Stimulated activated CD8-positive, alpha-beta memory T cell treated with anti-CD3 and anti-CD28 coated beads, Interleukin-12 subunit alpha, Interleukin-12 subunit beta, amount 100 ng/mL, for 1 hour (primary cell): ENCODE data around the gene CCSER1.
"Not testable (repeated sequence)": the region's sequence is repeated elsewhere in the genome, so short reads cannot be mapped to it uniquely, and the experiment has no call there.

ENCODE experiments used
- DNase-seq: peaks from one replicate; pipeline ENCODE4 v3.0.0-alpha.2; 2020; ENCODE audit warnings: low read depth

Gene CCSER1

DNA sequence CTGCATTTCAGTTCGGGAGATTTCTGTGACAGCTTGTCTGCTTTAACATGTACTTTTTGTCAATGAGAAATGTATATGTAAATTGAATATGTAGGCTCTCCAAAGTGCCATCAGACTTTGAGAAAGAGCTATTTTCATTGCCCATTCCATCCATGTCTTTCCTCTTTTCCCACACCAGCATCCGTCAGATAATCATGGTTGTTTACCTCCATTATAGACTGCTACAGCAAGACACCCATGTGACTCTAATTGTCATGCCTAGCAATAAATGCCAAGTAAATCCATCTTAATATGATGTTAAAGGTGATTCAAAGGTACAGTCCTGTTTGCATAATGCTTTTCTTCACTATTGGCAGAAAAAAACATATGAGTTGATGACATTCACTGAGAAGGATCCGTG lies 1157.3 kb downstream of the CCSER1 start:
- no peak for DNase-seq

DNA sequence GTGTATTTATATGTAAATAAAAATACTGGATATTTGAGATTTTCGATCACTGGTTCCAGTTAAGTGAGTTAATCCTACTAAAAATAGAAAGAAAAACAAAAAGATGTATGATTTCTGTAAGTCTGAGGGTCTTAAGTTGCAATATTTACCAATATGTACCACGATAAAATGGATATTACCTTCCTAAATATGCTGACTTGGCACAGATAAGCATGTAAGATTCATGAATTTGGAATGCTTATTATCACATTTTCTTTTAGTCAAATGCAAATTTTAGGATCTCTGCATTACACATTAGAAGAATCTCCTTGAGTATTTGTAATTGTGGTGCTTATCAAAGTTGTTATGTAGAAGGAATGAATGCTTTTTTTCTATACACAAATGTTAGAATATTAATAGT lies 1158.3 kb downstream of the CCSER1 start:
- no peak for DNase-seq

- no peak for DNase-seq
These were observed 1161.6 kb downstream of the CCSER1 start for GRCh38 chr4:91288702-91289311.

DNA sequence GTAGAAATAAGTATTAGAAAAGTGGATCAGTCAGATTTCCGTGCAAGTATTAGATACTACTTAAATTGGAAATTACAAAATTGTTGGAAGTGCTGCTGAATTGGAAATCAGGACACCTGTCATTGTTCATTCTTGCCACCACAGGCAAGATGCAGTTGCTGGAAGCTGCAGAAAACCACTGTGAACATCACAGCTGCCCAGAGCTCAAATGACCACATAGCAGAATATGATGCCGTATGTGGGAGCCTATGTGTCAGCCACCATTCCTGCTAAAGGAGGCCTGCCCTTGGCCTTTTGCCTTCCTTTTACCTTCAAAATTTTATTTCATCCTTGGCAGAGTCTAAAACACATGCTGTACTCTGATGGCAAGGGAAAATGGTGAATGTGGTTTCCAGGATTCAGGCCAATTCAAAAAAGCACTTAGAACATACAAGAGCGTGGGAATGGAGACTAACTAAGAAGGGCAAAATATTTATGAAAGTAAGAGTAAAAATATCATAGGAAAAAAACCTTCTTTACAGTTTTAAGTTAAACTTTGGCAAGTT lies 1171.0 kb downstream of the CCSER1 start:
- DNase-seq = no peak

- DNase-seq = no peak
These were observed 1171.6 kb downstream of the CCSER1 start for GRCh38 chr4:91298824-91299223.

DNA sequence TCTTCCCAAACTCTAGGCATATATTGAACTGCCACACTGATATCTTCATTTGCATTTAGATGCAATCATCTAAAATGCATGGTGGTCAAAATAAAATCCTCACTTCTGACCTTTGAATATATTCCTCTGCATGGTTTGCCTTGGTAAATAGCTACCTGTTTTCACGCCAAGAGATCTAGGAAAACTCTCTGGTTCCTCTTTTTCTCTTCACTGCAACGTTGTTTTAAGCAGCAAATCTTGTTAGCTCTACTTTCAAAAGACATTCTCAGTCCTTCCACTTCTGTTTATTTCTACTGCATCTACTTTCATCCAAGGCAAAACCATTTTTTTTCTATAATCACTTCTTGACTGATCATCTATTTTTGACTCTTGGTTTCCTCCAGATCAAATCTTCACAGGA lies 1174.9 kb downstream of the CCSER1 start:
- DNase-seq = no peak

GRCh38 chr4:91304292-91304691 lies 1177.1 kb downstream of the CCSER1 start:
- DNase-seq = no peak

DNA sequence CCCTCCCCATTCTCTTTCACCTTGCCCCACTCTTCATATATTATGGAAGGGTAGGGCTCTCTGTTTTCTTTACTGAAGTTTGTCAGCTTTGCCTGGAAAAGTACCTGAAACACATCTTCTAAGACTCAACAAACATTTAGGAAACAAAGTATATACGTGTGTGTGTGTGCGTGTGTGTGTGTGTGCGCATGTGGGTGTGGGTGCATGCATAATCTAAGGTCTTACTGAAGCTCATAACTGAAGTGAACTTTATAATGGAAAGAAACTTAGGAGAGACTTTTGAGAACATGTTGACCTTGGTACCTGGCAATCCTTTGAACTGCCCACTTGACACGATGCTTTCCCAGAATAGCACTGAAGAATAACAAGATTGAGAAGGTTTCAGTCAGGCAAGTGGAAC lies 1190.2 kb downstream of the CCSER1 start:
- DNase-seq = no peak

DNA sequence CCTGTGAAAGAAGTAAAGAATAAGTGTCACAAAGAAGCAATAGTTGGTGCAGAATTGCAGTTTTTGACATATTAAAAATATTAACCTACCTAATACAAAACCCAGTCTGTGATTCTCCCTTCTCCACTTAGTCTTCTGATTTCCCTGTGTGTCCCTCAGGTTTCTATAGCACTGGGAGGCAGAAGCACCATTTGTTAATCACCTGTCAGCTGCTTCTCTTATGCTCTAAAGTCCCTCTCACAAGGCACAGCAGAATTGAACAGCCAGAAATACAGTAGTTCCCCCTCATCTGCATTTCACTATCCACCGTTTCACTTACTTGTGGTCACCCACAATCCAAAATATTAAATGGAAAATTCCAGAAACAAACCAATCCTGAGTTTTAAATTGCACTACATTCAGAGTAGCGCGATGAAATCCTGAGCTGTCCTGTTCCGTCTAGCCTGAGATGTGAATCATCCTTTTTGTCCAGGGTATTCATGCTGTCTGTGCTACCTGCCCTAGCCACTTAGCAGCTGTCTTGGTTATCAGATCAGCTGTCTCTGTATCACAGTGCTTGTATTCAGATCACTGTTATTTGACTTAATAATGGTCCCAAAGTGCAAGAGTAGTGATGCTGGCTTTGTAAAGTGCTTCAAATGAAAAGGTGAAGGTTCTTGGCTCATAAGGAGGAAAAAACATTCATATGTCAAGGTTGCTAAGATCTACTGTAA lies 1192.5 kb downstream of the CCSER1 start:
- no peak for DNase-seq

DNA sequence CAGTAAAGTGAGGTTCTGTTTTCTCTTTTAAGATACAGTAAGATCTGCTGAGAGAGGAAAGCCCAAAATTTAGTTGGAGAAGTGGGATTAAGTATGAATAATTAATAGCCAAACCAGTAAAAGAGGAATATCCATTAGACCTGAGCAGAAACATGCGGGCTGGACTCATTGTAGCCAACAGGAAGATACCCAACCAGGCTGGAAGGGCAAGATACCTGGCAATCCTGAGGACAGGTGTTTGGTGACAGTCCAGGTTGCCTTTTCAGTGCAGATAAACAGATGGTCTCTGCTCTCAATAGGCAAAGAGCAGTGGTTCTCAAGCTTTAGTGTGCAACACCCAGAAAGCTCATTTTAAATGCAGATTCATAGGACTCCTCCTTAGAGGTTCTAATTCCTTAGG lies 1195.8 kb downstream of the CCSER1 start:
- no peak for DNase-seq

DNA sequence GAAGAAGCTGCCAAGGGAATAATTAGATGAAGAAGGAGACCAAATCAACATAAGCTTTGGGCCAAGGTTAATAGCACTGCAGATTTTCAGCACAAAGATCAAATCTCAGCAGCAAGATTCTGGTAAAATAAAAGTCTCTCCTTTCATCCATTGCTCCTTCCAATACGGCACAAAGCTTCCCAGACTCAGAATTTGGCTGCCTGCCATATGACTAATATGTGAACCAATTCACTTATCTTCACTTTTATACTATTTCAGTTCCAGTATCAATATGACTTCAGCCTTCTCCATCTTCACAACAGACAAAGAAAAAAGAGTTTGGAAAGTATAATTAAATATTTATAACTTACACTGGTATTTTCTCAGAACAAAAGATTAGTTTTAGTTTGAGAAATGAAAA lies 1198.3 kb downstream of the CCSER1 start:
- DNase-seq = no peak

DNA sequence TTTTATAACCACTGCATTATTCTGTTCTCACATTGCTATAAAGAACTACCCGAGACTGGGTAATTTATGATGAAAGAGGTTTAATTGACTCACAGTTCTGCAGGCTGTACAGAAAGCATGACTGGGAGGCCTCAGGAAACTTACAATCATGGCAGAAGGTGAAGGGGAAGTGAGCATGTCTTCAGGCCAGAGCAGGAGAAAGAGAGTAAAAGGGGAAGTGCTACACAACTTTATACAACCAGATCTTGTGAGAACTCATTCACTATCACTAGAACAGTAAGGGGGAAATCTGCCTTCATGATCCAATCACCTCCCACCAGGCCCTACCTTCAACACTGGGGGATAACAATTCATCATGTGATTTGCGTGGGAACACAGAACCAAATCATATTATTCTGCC lies 1199.0 kb downstream of the CCSER1 start:
- DNase-seq = not testable (repeated sequence)

GRCh38 chr4:91330555-91331137 lies 1203.5 kb downstream of the CCSER1 start:
- DNase-seq = no peak

- DNase-seq = no peak
These were observed 1213.6 kb downstream of the CCSER1 start for GRCh38 chr4:91340822-91341221.

DNA sequence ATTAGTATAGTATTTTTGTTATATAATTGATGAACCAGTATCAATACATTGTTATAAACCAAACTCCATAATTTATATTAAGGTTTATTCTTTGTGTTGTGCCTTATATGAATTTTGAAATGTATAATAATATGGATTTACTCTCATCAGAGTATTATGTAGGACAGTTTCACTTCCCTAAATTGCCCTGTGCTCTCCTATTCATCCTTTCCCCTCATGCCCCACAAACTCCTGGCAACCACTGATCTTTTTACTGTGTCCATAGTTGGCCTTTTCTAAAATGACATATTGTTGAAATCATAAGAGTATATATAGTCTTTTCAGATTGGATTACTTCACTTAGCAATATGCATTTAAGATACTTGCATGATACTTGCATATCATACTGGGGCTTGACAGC lies 1218.4 kb downstream of the CCSER1 start:
- DNase-seq = no peak

GRCh38 chr4:91356496-91356895 lies 1229.3 kb downstream of the CCSER1 start:
- not testable (repeated sequence) for DNase-seq

DNA sequence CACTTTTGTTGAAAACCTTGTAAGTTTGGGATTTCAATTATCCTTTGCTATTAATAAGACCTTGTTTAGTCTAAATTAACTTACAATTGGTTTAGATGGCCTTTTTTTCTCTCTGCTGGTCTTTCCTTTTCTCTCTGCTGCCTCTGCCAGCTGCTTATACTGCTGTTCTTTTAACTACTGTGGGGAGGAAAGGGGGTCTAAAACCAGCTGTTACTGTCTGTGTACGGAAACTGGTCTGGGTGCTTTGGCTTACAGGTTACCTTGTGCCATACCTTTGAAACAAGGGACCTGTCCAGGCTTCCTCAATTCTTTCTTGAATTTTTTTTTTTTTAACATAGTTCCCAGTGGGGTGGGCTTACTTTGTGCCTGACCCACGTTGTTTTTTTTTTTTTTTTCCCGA lies 1230.8 kb downstream of the CCSER1 start:
- not testable (repeated sequence) for DNase-seq

GRCh38 chr4:91358621-91359020 lies 1231.4 kb downstream of the CCSER1 start:
- not testable (repeated sequence) for DNase-seq

DNA sequence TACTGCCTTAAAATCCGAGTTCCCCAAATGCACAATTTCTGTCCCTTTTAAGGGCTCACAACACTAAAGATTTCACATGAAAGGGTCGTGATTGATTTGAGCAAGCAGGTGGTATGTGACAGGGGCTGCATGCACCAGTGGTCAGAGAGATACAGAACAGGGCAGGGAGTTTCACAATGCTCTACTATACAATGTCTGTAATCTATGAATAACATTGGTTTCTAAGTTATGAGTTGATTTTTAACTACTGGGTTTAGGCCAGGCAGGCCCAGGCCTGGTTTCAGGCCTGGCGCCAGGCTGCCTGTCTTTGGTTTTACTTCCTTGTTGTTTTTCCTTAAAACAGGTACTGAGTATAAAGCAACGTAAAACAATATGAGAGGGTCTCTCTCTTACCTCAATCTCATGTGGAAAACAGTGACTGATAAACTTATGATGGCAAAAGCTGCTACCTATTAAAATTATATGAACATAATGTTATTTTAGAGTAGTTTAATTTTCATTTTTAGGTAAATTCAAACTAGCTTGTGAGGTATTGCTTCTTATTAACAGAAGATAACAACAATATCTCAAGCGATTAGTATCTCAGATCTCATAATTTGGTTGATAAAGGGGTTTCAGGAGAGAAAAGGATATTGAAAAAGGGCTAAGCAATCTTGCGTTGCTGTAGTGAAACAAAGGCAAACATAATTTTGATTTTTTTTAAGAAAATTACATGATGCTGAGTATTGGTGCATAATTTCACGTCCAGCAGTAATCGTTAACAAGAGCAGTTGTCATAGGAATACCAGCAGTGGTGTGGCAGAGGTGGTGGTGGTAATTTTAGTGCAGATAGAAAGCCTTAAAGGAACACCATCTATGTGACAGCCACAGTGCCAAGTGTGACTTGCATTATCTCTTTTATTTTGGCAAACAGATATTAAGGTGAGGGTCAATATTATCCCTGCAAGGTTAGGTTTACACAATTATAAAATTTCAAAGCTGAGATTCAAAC lies 1232.1 kb downstream of the CCSER1 start:
- DNase-seq = no peak

DNA sequence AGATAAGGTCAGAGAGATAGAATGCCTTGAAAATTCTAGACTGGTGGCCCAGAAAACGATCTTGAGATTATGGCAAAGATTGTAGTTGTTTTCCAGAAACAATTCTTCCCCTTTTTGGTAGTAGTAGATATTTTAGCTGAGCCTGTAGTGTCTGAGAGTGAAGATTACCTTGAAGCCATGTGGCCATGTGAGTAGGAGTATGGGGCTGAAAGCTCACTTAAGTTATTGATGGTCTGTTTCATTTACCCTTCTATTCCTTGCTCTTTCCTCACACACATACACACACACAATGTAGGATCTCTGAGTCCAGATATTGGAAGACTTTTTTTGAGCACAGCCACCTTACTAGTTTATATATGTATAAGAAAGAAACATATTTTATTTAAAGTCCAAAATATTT lies 1234.9 kb downstream of the CCSER1 start:
- DNase-seq = no peak

DNA sequence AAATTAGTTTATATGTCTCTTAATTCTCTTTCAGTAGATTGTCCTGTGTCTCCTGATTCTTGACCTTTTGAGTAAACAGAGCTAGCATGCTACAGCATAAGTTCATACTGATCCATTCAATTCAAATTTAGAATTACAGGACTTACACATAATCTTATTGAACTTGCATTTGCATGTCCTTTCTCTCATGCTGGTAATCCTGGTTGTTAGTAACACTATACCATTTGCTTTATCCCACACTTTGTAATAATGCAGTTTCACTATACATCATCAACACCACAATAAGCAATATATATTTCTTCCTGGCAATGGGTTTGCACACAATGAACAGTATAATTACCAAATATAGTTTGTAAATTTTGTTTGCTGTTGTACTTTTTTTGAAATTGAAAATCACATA lies 1239.4 kb downstream of the CCSER1 start:
- no peak for DNase-seq

- DNase-seq = no peak
These were observed 1241.9 kb downstream of the CCSER1 start for GRCh38 chr4:91369116-91369515.
